ENCODE results near the gene AKR1B15. TPM values are rescaled to one million over a fixed set of nuclear protein-coding genes. Genes with fewer than 3 reads are reported as not detected.

Gene AKR1B15
- total and polyA plus RNA-seq, 2 experiments from 2014 or later: not detected

GRCh38 chr7:134545380-134545779, 3.5 kb upstream of the AKR1B15 start (continued):
- TF ChIP-seq ZNF462 (CRISPR knock-in tag; IDR thresholded peaks at IDR 0.05) (no peak), EZH2phosphoT487 (IDR thresholded peaks at IDR 0.05; ENCODE audit: unreplicated experiment) (no peak), ZNF114 (CRISPR knock-in tag; IDR thresholded peaks at IDR 0.05) (no peak), NANOG (IDR thresholded peaks at IDR 0.05; ENCODE audit: borderline replicate concordance) (no peak), POLR2AphosphoS5 (IDR thresholded peaks at IDR 0.05; ENCODE audit: low read depth) (no peak), ZNF331 (CRISPR knock-in tag; IDR thresholded peaks at IDR 0.05; ENCODE audit: low read depth) (no peak)

- Mint-ChIP-seq H3K27ac (peak overlapping the region; percentile 91; the same call in 1 of the 2 replicates), H3K27me3 (ENCODE audit: insufficient read depth, low read depth, poor library complexity) (peaks cover 7% of the 10 kb centered on the region), H3K4me1 (peaks cover 42% of the 10 kb centered on the region), H3K4me3 (no peak overlapping the region; the same call in 2 of the 3 replicates), H3K36me3 (ENCODE audit: low read depth) (no peaks in the 10 kb centered on the region), H3K9me3 (no peaks in the 10 kb centered on the region; the same call in 2 of the 3 replicates)
- Histone ChIP-seq H3K4me1 (ENCODE audit: insufficient read depth) (peaks cover 32% of the 10 kb centered on the region), H3K27me3 (ENCODE audit: insufficient read depth) (no peaks in the 10 kb centered on the region), H3K4me2 (no peak overlapping the region), H3K9me2 (ENCODE audit: insufficient read depth) (peaks cover 4% of the 10 kb centered on the region), H3K4me3 (no peak overlapping the region), H2AFZ (no peak overlapping the region), H3K79me2 (replicated peaks; ENCODE audit: insufficient read depth) (no peaks in the 10 kb centered on the region), H3K27ac (ENCODE audit: low read depth) (no peak overlapping the region), H3F3A (replicated peaks; ENCODE audit: low read depth) (no peaks in the 10 kb centered on the region), H3K36me3 (ENCODE audit: insufficient read depth) (no peaks in the 10 kb centered on the region; the same call in 1 of the 2 replicates), H4K20me1 (replicated peaks; ENCODE audit: insufficient read depth) (no peaks in the 10 kb centered on the region)
- no peak for ATAC-seq
- DNase-seq (ENCODE audit: low spot score): no peak
- TF ChIP-seq ZNF462 (CRISPR knock-in tag; IDR thresholded peaks at IDR 0.05) (no peak), JUNB (IDR thresholded peaks at IDR 0.05; ENCODE audit: unreplicated experiment) (no peak), NANOG (IDR thresholded peaks at IDR 0.05; ENCODE audit: borderline replicate concordance) (no peak), EZH2 (IDR thresholded peaks at IDR 0.05; ENCODE audit: low read depth, unreplicated experiment) (no peak), ETS1 (IDR thresholded peaks at IDR 0.05) (no peak), POLR2AphosphoS5 (IDR thresholded peaks at IDR 0.05; ENCODE audit: low read depth) (no peak)
Observed at GRCh38 chr7:134545918-134546317, 3.0 kb upstream of the AKR1B15 start.
